ENCODE data around the gene SEL1L3.

- TF ChIP-seq POLR2A (IDR thresholded peaks at IDR 0.05; ENCODE audit: low read length) (no peak), GATA1 (IDR thresholded peaks at IDR 0.05; ENCODE audit: low read depth, low read length) (no peak)
These were observed 19.3 kb downstream of the SEL1L3 start for GRCh38 chr4:25843340-25844097.
